Activated CD4-positive, alpha-beta T cell treated with anti-CD3 and anti-CD28 coated beads, Interleukin-2, amount 10 ng/mL, durations not matched to agents 7 days and 5 days (primary cell): ENCODE data around the gene PRKN. TPM values are rescaled to one million over a fixed set of nuclear protein-coding genes. Genes with fewer than 3 reads are reported as not detected.

ENCODE experiments used
- CTCF ChIA-PET: fragments of 350-600 bp; sonication (Branson Sonifier 250); formaldehyde crosslinking; loops from one replicate; lab custom pipeline; 2021; ENCODE audit warnings: antibody characterized with exemption; lab: Charles Lee
- POLR2A ChIA-PET: fragments of 350-600 bp; sonication (Branson Sonifier 250); formaldehyde crosslinking; loops from one replicate; lab custom pipeline; 2021; ENCODE audit warnings: antibody characterized with exemption; lab: Charles Lee
- DNase-seq: peaks from one replicate; pipeline ENCODE4 v3.0.0-alpha.2; 2020
- H3K27ac Mint-ChIP-seq: one replicate; pipeline ENCODE4 v1.8.0; 2021; ENCODE audit warnings: mild to moderate bottlenecking, moderate library complexity, mixed read lengths
- H3K27me3 Mint-ChIP-seq: one replicate; pipeline ENCODE4 v1.8.0; 2021; ENCODE audit warnings: mixed read lengths
- H3K36me3 Mint-ChIP-seq: one replicate; pipeline ENCODE4 v1.8.0; 2021; ENCODE audit warnings: low read depth, mixed read lengths
- H3K4me1 Mint-ChIP-seq: one replicate; pipeline ENCODE4 v1.8.0; 2021; ENCODE audit warnings: mixed read lengths
- H3K4me3 Mint-ChIP-seq: one replicate; pipeline ENCODE4 v1.8.0; 2021; ENCODE audit warnings: mild to moderate bottlenecking, moderate library complexity, mixed read lengths
- H3K9me3 Mint-ChIP-seq: one replicate; pipeline ENCODE4 v1.8.0; 2021; ENCODE audit warnings: mixed read lengths
- total RNA-seq, 2 experiments: library from RNA; stranded (reverse); gene quantifications; one replicate each; pipeline ENCODE4 v1.2.3, GENCODE V29; 2021

Gene PRKN
- total RNA-seq, 2 experiments from 2014 or later = 0.77 to 0.94 TPM

DNA sequence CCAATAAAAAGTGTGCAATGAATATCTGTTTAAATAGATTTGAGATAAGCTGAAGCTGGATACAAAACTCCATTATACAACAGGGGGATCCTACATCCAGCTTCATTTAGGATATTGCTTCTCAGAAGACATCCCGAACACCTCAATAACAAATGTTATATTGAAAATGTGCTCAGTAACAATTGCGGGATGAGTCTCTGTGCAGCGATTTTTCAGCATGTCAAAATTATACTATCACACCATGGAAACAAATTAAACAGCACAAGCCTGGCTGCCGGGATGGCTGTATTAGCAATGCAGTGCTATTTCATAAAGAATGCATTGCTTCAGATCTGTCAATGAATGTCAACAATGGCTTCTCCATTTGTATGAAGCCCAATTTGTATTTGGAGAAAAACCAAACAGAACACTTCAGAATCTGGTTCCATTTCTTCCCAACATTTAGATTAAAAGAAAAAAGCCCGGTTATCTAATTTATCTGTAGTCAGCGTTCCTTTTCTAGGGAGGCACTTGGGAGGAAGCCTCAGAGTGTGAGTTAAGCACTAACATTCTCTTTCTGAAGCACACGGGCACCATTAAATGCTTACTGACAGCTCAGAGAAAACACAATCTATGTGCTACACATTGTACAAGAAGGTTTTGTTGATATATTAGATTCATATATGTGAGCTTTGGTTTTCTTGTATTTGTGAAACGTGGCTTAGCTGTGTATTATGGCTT lies 1142.8 kb downstream of the PRKN start:
- Mint-ChIP-seq H3K4me3 (no peak overlapping the region), H3K4me1 (no peaks in the 10 kb centered on the region), H3K27ac (no peak overlapping the region), H3K27me3 (no peaks in the 10 kb centered on the region), H3K9me3 (peaks cover 1% of the 10 kb centered on the region), H3K36me3 (no peaks in the 10 kb centered on the region)
- DNase-seq = no peak
- CTCF ChIA-PET = no interaction called here
- POLR2A ChIA-PET = no interaction called here

DNA sequence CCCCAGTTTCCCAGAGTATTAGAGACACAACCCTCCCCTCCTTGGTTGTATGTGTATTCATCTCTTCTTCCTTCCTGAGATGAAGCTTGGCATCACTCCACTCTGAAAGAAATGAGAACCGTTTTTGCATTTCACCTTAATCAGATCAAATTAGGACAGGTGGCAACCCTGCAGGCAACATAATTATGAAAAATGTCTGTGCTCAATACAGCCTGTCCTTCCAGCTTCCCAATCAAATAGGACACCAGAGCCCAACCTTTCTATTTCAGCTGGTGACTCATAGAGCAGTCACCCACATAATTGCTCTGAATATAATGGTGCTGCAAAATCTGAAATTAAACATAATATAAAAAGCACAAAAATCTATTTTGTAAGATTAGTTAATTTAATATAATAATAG lies 1143.5 kb downstream of the PRKN start:
- peaks cover 1% of the 10 kb centered on the region for H3K9me3 Mint-ChIP-seq
- no peak overlapping the region for H3K4me3 Mint-ChIP-seq
- CTCF ChIA-PET = no interaction called here
- no peak for DNase-seq
- H3K27ac Mint-ChIP-seq = no peak overlapping the region
- POLR2A ChIA-PET = no interaction called here
- H3K27me3 Mint-ChIP-seq = no peaks in the 10 kb centered on the region
- H3K4me1 Mint-ChIP-seq = no peaks in the 10 kb centered on the region
- no peaks in the 10 kb centered on the region for H3K36me3 Mint-ChIP-seq

DNA sequence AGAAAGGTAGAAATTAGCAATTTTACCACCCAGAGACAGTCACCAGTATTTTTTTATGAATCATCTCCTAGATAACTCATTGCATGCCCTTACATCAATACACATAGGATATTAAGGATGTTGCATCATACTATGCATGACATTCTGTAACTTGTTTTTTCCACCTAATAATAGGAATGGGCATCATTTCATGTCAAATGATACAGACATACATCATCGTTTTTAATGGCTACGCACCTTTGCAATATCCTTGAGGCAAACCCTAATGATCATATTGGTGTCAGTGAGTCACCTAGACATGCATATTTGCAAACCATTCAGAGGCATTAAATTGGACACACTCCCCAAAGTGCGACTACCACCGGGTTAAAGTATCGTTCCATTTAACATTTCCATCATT lies 1144.0 kb downstream of the PRKN start:
- H3K4me3 Mint-ChIP-seq = no peak overlapping the region
- no peak for DNase-seq
- H3K36me3 Mint-ChIP-seq = no peaks in the 10 kb centered on the region
- H3K9me3 Mint-ChIP-seq = peaks cover 1% of the 10 kb centered on the region
- ChIA-PET POLR2A (no interaction called here), CTCF (interaction anchor here (0.7 kb wide), 1 partner anchor 1321 kb away, joined by 3 read pairs; no protein-coding TSS in a partner anchor)
- no peaks in the 10 kb centered on the region for H3K4me1 Mint-ChIP-seq
- no peak overlapping the region for H3K27ac Mint-ChIP-seq
- H3K27me3 Mint-ChIP-seq = no peaks in the 10 kb centered on the region

DNA sequence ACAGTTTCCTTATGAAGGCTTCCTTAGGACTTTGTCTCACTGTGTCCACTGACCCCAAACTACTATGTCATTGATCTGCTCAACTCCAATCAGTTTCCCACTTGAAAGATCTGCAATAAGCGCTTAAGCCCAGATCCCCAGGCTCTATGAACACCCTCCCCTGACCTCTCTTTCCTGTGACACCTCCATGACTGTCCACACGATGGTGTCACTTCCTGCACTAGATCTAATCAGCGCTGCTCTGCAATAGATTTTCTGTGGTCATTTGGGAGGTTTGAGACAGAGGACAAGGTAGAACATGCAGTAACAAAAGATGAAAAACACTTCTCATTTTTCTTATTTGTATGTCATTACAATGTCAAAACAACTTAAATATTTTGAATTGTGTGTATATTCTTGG lies 1149.1 kb downstream of the PRKN start:
- no peak for DNase-seq
- no peaks in the 10 kb centered on the region for H3K4me1 Mint-ChIP-seq
- no peaks in the 10 kb centered on the region for H3K36me3 Mint-ChIP-seq
- POLR2A ChIA-PET = no interaction called here
- peaks cover 1% of the 10 kb centered on the region for H3K9me3 Mint-ChIP-seq
- no peak overlapping the region for H3K27ac Mint-ChIP-seq
- no peak overlapping the region for H3K4me3 Mint-ChIP-seq
- CTCF ChIA-PET = no interaction called here
- no peaks in the 10 kb centered on the region for H3K27me3 Mint-ChIP-seq

DNA sequence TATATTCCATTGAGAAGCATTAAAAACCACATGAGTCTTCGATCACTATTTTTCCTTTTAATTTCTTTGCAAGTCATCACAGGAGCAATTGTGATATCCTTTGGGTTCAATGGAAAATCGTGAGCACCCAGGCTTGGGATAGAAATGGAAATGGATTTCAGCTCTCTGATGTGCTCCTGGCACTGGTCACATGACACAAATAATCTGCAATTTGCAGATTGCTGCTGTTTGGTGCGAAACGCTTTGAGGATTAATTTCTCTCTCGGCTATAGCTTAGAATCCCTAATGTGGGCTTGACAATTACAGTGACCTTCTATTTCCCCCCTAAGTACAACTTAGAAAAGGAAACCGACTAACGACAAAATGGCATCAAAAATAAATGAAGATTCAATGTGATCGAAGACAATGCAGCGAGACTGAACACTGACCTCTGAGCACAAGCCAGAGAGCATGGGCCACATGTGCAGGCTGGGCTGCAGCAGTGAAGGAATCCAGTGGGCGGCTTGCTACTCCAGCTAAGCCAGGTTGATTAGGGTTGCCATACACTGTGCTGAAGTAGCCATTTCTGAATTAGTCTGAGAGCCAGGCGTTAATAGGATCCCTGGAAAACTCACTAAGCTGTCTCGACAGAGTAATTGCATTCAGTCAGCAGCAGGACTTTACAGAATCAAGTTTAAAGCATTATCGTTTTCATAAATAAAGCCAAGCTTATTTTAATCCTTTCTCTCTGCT lies 1151.9 kb downstream of the PRKN start:
- no peaks in the 10 kb centered on the region for H3K4me1 Mint-ChIP-seq
- H3K9me3 Mint-ChIP-seq = peaks cover 5% of the 10 kb centered on the region
- ChIA-PET POLR2A (no interaction called here), CTCF (no interaction called here)
- no peak for DNase-seq
- no peaks in the 10 kb centered on the region for H3K36me3 Mint-ChIP-seq
- H3K27me3 Mint-ChIP-seq = no peaks in the 10 kb centered on the region
- no peak overlapping the region for H3K27ac Mint-ChIP-seq
- H3K4me3 Mint-ChIP-seq = no peak overlapping the region

DNA sequence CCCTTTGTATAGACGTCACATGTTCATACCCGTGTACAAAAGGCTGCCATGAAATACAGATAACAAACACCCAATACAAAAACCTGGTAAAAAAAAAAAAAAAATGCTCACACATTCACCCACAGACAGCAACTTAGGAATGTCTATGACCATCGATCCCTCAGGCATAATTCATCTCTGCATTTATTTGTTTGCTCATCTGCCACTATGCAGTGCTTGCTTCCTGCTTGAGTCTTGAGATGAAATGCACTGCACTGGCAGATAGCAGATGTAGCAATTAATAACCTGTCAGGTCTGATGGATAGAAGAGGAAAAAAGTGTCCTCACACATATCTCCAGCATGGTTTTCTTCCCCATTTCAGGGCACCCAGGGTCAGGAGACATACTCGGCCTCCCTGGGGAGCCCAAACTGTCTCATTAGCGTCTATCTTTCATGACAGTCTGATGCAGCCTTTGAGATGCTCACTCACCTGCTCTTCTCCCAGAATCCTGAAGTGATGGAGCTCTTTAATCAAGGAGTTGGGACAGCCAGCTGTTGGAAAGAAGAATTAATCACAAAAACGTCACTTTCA lies 1158.6 kb downstream of the PRKN start:
- Mint-ChIP-seq H3K36me3 (no peaks in the 10 kb centered on the region), H3K4me1 (no peaks in the 10 kb centered on the region), H3K27me3 (no peaks in the 10 kb centered on the region), H3K4me3 (no peak overlapping the region), H3K9me3 (peaks cover 8% of the 10 kb centered on the region), H3K27ac (no peak overlapping the region)
- POLR2A ChIA-PET = no interaction called here
- CTCF ChIA-PET = no interaction called here
- DNase-seq = no peak

DNA sequence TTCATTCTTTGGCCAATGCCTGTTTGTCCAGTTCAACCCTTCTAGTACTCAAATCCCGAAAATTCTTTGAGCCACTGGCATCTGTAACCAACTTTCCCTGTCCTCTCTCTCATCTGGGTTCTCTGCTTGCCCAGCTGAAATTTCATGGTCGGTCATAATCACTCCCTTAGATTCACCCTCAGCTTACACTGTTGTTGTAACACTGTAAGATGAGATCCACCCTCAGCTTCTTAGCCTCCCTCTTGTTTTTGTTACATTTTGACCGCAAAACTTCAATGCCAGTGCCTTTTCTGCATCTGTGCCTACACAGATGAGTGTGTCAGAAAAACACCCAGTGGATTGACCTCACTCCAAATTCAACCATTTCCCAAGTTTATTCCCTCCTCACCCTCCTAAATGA lies 1162.6 kb downstream of the PRKN start:
- H3K4me3 Mint-ChIP-seq = no peak overlapping the region
- H3K27me3 Mint-ChIP-seq = no peaks in the 10 kb centered on the region
- POLR2A ChIA-PET = no interaction called here
- H3K4me1 Mint-ChIP-seq = no peaks in the 10 kb centered on the region
- no peak overlapping the region for H3K27ac Mint-ChIP-seq
- no peak for DNase-seq
- H3K9me3 Mint-ChIP-seq = peaks cover 3% of the 10 kb centered on the region
- no peaks in the 10 kb centered on the region for H3K36me3 Mint-ChIP-seq
- CTCF ChIA-PET = no interaction called here

DNA sequence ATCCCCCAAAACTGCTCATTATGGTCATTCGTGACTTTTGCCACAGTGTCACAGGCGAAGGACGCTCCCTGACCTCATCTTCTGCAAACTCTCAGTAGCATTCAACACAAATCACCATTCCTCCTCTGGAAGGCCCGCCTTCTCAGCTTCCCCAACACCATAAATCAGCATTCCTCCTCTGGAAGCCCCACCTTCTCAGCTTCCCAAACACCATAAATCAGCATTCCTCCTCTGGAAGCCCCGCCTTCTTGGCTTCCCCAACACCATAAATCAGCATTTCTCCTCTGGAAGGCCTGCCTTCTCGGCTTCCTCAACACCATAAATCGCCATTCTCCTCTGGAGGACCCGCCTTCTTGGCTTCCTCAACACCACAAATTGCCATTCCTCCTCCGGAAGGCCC lies 1165.7 kb downstream of the PRKN start:
- Mint-ChIP-seq H3K4me1 (no peaks in the 10 kb centered on the region), H3K4me3 (no peak overlapping the region), H3K27me3 (no peaks in the 10 kb centered on the region), H3K27ac (no peak overlapping the region), H3K9me3 (no peaks in the 10 kb centered on the region), H3K36me3 (no peaks in the 10 kb centered on the region)
- ChIA-PET CTCF (no interaction called here), POLR2A (no interaction called here)
- DNase-seq = no peak

DNA sequence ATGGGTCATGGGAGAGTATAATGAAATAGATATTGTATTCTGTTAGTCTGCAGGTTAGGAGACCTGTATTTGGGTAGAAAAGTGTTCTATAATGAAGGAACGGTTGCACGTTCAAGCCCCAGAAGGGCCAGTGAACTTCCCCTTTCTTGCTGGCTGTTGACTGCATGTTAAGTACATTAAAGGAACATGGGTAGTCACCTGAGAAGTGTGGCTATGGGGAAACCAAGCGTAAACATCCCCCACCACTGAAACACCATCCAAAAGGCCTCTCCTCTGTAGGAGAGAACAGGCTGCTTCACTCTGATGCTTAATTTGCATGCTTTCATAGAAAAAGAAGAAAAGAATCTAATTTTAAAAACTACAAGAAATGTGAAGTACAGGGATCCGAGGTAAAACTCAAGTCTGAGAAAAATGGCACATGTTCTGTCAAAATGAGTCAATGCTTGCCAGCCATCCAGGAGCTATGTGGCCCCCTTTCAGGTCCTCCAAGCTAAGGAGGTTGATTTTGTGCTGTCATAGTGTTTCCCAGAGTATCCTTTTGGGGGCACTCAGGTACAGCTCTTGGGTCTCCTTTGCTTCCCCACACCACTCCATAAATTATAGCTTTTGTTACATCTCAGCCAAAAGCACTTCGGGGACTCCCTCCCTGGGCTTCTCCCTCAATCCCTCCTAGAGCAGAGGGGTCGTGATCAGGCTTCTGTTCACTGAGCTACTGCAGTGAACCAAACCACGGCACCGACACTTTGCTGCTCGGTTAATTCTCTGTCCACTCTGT lies 1170.0 kb downstream of the PRKN start:
- no peaks in the 10 kb centered on the region for H3K27me3 Mint-ChIP-seq
- peaks cover 5% of the 10 kb centered on the region for H3K9me3 Mint-ChIP-seq
- no peak overlapping the region for H3K27ac Mint-ChIP-seq
- POLR2A ChIA-PET = no interaction called here
- CTCF ChIA-PET = no interaction called here
- H3K4me3 Mint-ChIP-seq = no peak overlapping the region
- H3K4me1 Mint-ChIP-seq = no peaks in the 10 kb centered on the region
- DNase-seq = no peak
- H3K36me3 Mint-ChIP-seq = no peaks in the 10 kb centered on the region

DNA sequence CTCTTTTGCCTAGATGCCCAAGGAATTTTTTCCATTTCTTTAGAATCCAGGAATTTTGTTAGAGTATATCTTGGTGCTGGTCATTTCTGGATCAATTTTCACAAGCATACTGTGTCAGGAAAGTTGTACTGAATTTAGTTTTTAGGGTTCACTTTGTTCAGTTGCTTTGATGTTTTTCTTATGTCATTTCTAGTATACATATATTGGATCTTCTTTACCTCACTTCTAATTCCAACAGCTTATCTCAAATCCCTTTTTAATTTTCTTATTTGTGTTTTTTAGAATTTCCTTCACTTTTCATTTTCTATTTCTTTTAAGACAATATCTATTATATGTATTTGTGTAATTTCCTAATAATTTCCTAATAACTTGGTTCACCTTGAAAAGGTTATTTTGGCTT lies 1172.7 kb downstream of the PRKN start:
- Mint-ChIP-seq H3K27me3 (no peaks in the 10 kb centered on the region), H3K4me3 (no peak overlapping the region), H3K36me3 (no peaks in the 10 kb centered on the region), H3K27ac (no peak overlapping the region), H3K9me3 (peaks cover 11% of the 10 kb centered on the region), H3K4me1 (no peaks in the 10 kb centered on the region)
- ChIA-PET CTCF (no interaction called here), POLR2A (no interaction called here)
- no peak for DNase-seq

DNA sequence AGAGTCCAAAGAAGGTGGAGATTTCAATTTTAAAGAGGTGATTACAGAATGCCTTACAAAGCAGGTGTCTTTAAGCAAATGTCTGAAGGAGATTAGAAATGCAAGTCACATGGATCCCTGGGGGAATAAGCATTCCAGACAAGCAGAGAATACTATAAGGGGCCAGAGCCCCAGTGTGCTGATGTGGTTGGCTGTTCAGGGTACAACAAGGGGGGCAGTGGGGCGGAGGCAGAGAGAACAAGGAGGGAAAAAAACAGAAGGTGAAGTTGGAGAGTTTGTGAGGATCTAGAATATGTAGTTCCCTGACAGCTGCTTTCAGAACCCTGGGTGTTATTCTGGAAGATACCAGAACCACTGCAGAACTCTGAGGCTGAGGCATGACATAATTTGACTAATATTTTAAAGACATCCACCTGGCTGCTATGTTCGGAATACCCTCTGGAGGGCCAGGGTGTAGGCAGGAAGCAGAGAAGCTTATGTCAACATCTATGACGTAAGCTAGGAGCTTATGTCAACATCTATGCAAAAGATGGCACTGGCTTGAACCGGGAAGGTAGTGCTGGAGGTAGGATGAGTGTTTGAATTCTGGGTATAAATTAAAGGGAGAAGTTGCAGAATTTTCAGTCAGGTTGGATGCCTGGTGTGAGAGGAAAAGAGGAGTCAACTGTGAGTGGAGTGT lies 1177.5 kb downstream of the PRKN start:
- Mint-ChIP-seq H3K36me3 (no peaks in the 10 kb centered on the region), H3K4me1 (no peaks in the 10 kb centered on the region), H3K27me3 (no peaks in the 10 kb centered on the region), H3K27ac (no peak overlapping the region), H3K4me3 (no peak overlapping the region), H3K9me3 (peaks cover 10% of the 10 kb centered on the region)
- DNase-seq = no peak
- CTCF ChIA-PET = no interaction called here
- POLR2A ChIA-PET = no interaction called here

DNA sequence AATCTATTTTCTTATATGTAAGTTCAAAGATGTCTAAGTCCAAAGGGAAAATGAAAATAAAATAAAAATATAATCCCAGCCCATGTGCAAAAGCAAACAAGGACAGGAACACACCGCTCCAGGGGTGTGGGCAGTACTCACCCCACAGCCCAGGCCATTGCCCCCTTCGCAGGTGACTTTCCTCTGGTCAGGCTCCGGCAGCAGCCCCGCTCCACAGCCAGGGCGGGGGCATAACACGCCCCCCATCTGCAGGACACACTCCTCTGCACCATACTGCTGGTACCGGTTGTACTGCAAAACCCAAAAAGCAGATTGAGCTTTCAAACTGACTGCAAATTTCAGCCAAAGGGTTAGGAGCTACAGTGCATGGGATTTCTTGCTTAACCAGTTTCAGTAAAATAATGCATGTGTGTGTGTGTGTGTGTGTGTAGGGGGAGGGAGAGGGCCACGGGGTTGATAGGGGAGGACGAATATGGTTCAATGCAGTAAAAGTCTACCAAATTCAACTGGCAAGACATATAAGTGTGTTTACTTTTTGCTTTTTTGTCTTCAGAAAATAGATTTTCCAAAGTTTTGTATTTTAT lies 1178.8 kb downstream of the PRKN start:
- H3K4me1 Mint-ChIP-seq = no peaks in the 10 kb centered on the region
- no peaks in the 10 kb centered on the region for H3K36me3 Mint-ChIP-seq
- CTCF ChIA-PET = no interaction called here
- DNase-seq = no peak
- no peak overlapping the region for H3K27ac Mint-ChIP-seq
- H3K4me3 Mint-ChIP-seq = no peak overlapping the region
- POLR2A ChIA-PET = no interaction called here
- peaks cover 7% of the 10 kb centered on the region for H3K9me3 Mint-ChIP-seq
- H3K27me3 Mint-ChIP-seq = no peaks in the 10 kb centered on the region
